Measurements from ENCODE around the gene VSIG2. TPM values are rescaled to one million over a fixed set of nuclear protein-coding genes. Genes with fewer than 3 reads are reported as not detected.
A peak's percentile ranks its signal among the peaks of the same experiment; 100 is the strongest.

The VSIG2 gene
- total and polyA plus RNA-seq, 10 of the 15 experiments (the other 5 are each of a cell fraction or from before 2014, with no cell fraction given) = 0.13 to 0.31 (median 0.15) TPM; not detected in 5

DNA sequence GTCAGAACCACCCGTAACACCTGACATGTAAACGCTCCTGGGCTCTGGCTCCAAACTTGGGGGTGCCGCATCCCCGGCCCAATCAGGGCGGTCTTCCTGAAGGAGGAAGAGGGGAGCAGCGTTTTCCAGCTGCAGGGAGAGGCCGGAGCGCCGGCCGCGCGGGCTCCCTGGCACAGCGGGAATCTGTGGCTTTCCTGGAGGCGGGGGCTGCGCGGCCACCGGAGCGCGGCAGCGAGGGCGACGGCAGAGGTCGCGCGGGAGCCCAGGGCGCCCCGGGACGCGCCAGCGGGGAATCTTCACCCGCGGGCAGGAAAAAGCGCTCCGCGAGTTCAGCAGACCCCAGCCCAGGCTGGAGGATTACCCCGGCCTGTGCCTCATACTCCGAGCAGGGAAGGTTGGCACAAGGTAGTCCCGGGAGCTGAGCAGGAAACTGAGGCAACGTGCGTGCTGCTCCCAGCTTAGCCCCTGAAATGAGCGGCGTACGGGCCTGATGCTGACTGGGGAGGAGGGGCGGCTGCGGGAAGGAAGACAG, 10.6 kb upstream of the VSIG2 start (continued):
- TF ChIP-seq, protein P1, sequence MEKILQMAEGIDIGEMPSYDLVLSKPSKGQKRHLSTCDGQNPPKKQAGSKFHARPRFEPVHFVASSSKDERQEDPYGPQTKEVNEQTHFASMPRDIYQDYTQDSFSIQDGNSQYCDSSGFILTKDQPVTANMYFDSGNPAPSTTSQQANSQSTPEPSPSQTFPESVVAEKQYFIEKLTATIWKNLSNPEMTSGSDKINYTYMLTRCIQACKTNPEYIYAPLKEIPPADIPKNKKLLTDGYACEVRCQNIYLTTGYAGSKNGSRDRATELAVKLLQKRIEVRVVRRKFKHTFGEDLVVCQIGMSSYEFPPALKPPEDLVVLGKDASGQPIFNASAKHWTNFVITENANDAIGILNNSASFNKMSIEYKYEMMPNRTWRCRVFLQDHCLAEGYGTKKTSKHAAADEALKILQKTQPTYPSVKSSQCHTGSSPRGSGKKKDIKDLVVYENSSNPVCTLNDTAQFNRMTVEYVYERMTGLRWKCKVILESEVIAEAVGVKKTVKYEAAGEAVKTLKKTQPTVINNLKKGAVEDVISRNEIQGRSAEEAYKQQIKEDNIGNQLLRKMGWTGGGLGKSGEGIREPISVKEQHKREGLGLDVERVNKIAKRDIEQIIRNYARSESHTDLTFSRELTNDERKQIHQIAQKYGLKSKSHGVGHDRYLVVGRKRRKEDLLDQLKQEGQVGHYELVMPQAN (conservative IDR thresholded peaks at IDR 0.05) = peak; percentile 52; the same call in 1 of the 2 replicates
- TF ChIP-seq, protein P2, sequence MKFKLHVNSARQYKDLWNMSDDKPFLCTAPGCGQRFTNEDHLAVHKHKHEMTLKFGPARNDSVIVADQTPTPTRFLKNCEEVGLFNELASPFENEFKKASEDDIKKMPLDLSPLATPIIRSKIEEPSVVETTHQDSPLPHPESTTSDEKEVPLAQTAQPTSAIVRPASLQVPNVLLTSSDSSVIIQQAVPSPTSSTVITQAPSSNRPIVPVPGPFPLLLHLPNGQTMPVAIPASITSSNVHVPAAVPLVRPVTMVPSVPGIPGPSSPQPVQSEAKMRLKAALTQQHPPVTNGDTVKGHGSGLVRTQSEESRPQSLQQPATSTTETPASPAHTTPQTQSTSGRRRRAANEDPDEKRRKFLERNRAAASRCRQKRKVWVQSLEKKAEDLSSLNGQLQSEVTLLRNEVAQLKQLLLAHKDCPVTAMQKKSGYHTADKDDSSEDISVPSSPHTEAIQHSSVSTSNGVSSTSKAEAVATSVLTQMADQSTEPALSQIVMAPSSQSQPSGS (IDR thresholded peaks at IDR 0.05; ENCODE audit: low read length) = no peak
- TF ChIP-seq, protein P3, sequence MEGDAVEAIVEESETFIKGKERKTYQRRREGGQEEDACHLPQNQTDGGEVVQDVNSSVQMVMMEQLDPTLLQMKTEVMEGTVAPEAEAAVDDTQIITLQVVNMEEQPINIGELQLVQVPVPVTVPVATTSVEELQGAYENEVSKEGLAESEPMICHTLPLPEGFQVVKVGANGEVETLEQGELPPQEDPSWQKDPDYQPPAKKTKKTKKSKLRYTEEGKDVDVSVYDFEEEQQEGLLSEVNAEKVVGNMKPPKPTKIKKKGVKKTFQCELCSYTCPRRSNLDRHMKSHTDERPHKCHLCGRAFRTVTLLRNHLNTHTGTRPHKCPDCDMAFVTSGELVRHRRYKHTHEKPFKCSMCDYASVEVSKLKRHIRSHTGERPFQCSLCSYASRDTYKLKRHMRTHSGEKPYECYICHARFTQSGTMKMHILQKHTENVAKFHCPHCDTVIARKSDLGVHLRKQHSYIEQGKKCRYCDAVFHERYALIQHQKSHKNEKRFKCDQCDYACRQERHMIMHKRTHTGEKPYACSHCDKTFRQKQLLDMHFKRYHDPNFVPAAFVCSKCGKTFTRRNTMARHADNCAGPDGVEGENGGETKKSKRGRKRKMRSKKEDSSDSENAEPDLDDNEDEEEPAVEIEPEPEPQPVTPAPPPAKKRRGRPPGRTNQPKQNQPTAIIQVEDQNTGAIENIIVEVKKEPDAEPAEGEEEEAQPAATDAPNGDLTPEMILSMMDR (IDR thresholded peaks at IDR 0.05 in 2 of 3, conservative IDR thresholded peaks at IDR 0.05 in 1 of 3; ENCODE audit: control insufficient read depth in 2 of 3, extremely low read depth in 1 of 3, insufficient read depth in 1 of 3, low read depth in 3 of 3, low read length in 3 of 3) = peak in 1 of 3 experiments; percentile 14; a peak in 1 of 6 replicates
- no peak for TF ChIP-seq BHLHE40 (IDR thresholded peaks at IDR 0.05; ENCODE audit: borderline replicate concordance in 1 of 2, low read depth in 2 of 2, low read length in 1 of 2)
- no peak for TF ChIP-seq MEF2A (IDR thresholded peaks at IDR 0.05; ENCODE audit: insufficient read depth, low read depth, low read length)
- no peak for TF ChIP-seq TARDBP (IDR thresholded peaks at IDR 0.05; ENCODE audit: borderline replicate concordance)
- no peak for TF ChIP-seq RB1 (IDR thresholded peaks at IDR 0.05; ENCODE audit: borderline replicate concordance)
- TF ChIP-seq, protein P4, sequence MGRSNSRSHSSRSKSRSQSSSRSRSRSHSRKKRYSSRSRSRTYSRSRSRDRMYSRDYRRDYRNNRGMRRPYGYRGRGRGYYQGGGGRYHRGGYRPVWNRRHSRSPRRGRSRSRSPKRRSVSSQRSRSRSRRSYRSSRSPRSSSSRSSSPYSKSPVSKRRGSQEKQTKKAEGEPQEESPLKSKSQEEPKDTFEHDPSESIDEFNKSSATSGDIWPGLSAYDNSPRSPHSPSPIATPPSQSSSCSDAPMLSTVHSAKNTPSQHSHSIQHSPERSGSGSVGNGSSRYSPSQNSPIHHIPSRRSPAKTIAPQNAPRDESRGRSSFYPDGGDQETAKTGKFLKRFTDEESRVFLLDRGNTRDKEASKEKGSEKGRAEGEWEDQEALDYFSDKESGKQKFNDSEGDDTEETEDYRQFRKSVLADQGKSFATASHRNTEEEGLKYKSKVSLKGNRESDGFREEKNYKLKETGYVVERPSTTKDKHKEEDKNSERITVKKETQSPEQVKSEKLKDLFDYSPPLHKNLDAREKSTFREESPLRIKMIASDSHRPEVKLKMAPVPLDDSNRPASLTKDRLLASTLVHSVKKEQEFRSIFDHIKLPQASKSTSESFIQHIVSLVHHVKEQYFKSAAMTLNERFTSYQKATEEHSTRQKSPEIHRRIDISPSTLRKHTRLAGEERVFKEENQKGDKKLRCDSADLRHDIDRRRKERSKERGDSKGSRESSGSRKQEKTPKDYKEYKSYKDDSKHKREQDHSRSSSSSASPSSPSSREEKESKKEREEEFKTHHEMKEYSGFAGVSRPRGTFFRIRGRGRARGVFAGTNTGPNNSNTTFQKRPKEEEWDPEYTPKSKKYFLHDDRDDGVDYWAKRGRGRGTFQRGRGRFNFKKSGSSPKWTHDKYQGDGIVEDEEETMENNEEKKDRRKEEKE (IDR thresholded peaks at IDR 0.05) = no peak
- TF ChIP-seq IKZF1 (conservative IDR thresholded peaks at IDR 0.05) = peak; percentile 87
